Naive thymus-derived CD4-positive, alpha-beta T cell (primary cell): ENCODE results near the gene HLCS. TPM values are rescaled to one million over a fixed set of nuclear protein-coding genes. Genes with fewer than 3 reads are reported as not detected.

ENCODE experiments used
- ATAC-seq: fragments of 150-1000 bp; cut with Tn5 transposase; 2 replicates; pipeline ENCODE4 v1.10.0; 2021; ENCODE audit warnings: mild to moderate bottlenecking, moderate library complexity
- CTCF ChIA-PET: fragments of 350-600 bp; sonication (Branson Sonifier 250); formaldehyde crosslinking; loops from one replicate; lab custom pipeline; 2021; ENCODE audit warnings: antibody characterized with exemption; lab: Charles Lee
- POLR2A ChIA-PET: fragments of 350-600 bp; sonication (Branson Sonifier 250); formaldehyde crosslinking; loops from one replicate; lab custom pipeline; 2021; ENCODE audit warnings: antibody characterized with exemption, inconsistent platforms; lab: Charles Lee
- DNase-seq, 9 donors: peaks; one replicate each; pipeline versions ENCODE4 v3.0.0 to v3.0.0-alpha.2; 2020 to 2022; ENCODE audit warnings: mixed read lengths in 1 of 9
- H3K27ac ChIP-seq: one replicate; pipeline ENCODE4 v1.7.0; 2013; ENCODE audit warnings: mild to moderate bottlenecking, low read depth, low read length, moderate library complexity
- H3K27me3 ChIP-seq, 2 donors: one replicate each; pipeline ENCODE4 v1.7.0; 2013; ENCODE audit warnings: low read length in 2 of 2, mild to moderate bottlenecking in 2 of 2, moderate library complexity in 2 of 2; ENCODE audit not compliant: control insufficient read depth in 2 of 2, insufficient read depth in 2 of 2
- H3K36me3 ChIP-seq, 3 experiments: 1 replicate in 2 of 3; 2 replicates in 1 of 3; pipeline ENCODE4 v1.7.0; 2013; ENCODE audit warnings: low read length in 3 of 3, mild to moderate bottlenecking in 3 of 3, moderate library complexity in 1 of 3; ENCODE audit not compliant: insufficient read depth in 3 of 3, control insufficient read depth in 2 of 3
- H3K4me1 ChIP-seq, 2 donors: one replicate each; pipeline ENCODE4 v1.7.0; 2013; ENCODE audit warnings: low read length in 2 of 2, mild to moderate bottlenecking in 2 of 2, moderate library complexity in 1 of 2; ENCODE audit not compliant: control insufficient read depth in 2 of 2, insufficient read depth in 2 of 2
- H3K4me3 ChIP-seq: 2 replicates; pipeline ENCODE4 v1.7.0; 2013; ENCODE audit warnings: mild to moderate bottlenecking, low read length
- H3K9me3 ChIP-seq, 3 experiments: 1 replicate in 2 of 3; 2 replicates in 1 of 3; pipeline ENCODE4 v1.7.0; 2013; ENCODE audit warnings: low read length in 3 of 3; ENCODE audit not compliant: control insufficient read depth in 2 of 3
- H3K27ac Mint-ChIP-seq, 9 donors: one replicate each; pipeline ENCODE4 v1.8.0; 2020 to 2022; ENCODE audit warnings: mixed read lengths in 9 of 9, mild to moderate bottlenecking in 8 of 9, moderate library complexity in 5 of 9, inconsistent platforms in 2 of 9
- H3K27me3 Mint-ChIP-seq, 5 donors: one replicate each; pipeline ENCODE4 v1.8.0; 2021 to 2022; ENCODE audit warnings: mixed read lengths in 5 of 5, mild to moderate bottlenecking in 1 of 5
- H3K36me3 Mint-ChIP-seq, 5 donors: one replicate each; pipeline ENCODE4 v1.8.0; 2020 to 2022; ENCODE audit warnings: mixed read lengths in 5 of 5, mild to moderate bottlenecking in 3 of 5, inconsistent platforms in 1 of 5
- H3K4me1 Mint-ChIP-seq, 7 donors: one replicate each; pipeline ENCODE4 v1.8.0; 2020 to 2022; ENCODE audit warnings: mixed read lengths in 7 of 7, mild to moderate bottlenecking in 3 of 7, inconsistent platforms in 1 of 7
- H3K4me3 Mint-ChIP-seq, 10 donors: one replicate each; pipeline ENCODE4 v1.8.0; 2020 to 2022; ENCODE audit warnings: mild to moderate bottlenecking in 10 of 10, mixed read lengths in 10 of 10, moderate library complexity in 6 of 10, inconsistent platforms in 2 of 10
- H3K9me3 Mint-ChIP-seq, 11 donors: one replicate each; pipeline ENCODE4 v1.8.0; 2020 to 2022; ENCODE audit warnings: mixed read lengths in 11 of 11, mild to moderate bottlenecking in 4 of 11, inconsistent platforms in 1 of 11, moderate library complexity in 1 of 11
- intact Hi-C, 2 donors: fragments of 100-400 bp; cut with micrococcal nuclease; formaldehyde crosslinking; loops; one replicate each; pipeline ENCODE4 v1.15.1; 2023
- polyA plus RNA-seq, 2 donors: library from polyadenylated mRNA; unstranded; fragments of 300-500 nt; fragmentation: Illumina TruSeq; gene quantifications; one replicate each; pipeline ENCODE4 v1.2.3, GENCODE V29; 2021
- total RNA-seq, 6 experiments: library from RNA in 5 of 6; stranded (reverse) in 5 of 6; gene quantifications; 1 replicate in 5 of 6; 2 replicates in 1 of 6; pipeline ENCODE4 v1.2.3 and lab custom pipeline; 2021 to 2026

The HLCS gene
- total and polyA plus RNA-seq, 7 experiments from 2014 or later = 7.0 to 19.3 (median 9.0) TPM

- Mint-ChIP-seq H3K27ac (no peak overlapping the region), H3K36me3 (peaks cover 0 to 28% (median 0%) of the 10 kb centered on the region in 5 donors)
Observed at GRCh38 chr21:36813052-36813451, 153.4 kb downstream of the HLCS start.

GRCh38 chr21:36811762-36812161 lies 154.7 kb downstream of the HLCS start:
- Mint-ChIP-seq H3K27ac (no peak overlapping the region), H3K27me3 (no peaks in the 10 kb centered on the region), H3K9me3 (no peaks in the 10 kb centered on the region), H3K36me3 (peaks cover 0 to 28% (median 0%) of the 10 kb centered on the region in 5 donors), H3K4me3 (no peak overlapping the region), H3K4me1 (peaks cover 0 to 6% (median 0%) of the 10 kb centered on the region in 7 donors)
- intact Hi-C loops = no loop called here
- no peak for ATAC-seq
- Histone ChIP-seq H3K27me3 (no peaks in the 10 kb centered on the region), H3K4me3 (no peak overlapping the region), H3K36me3 (no peaks in the 10 kb centered on the region), H3K9me3 (no peaks in the 10 kb centered on the region), H3K4me1 (no peaks in the 10 kb centered on the region), H3K27ac (no peak overlapping the region)
- CTCF ChIA-PET = no interaction called here
- POLR2A ChIA-PET = no interaction called here
- DNase-seq = no peak

More at GRCh38 chr21:36813052-36813451, 153.4 kb downstream of the HLCS start:
- Histone ChIP-seq H3K27ac (no peak overlapping the region), H3K36me3 (no peaks in the 10 kb centered on the region), H3K4me3 (no peak overlapping the region), H3K9me3 (no peaks in the 10 kb centered on the region), H3K4me1 (no peaks in the 10 kb centered on the region), H3K27me3 (no peaks in the 10 kb centered on the region)
- Mint-ChIP-seq H3K9me3 (no peaks in the 10 kb centered on the region), H3K4me1 (peaks cover 0 to 6% (median 0%) of the 10 kb centered on the region in 7 donors), H3K27me3 (no peaks in the 10 kb centered on the region), H3K4me3 (no peak overlapping the region)
- ChIA-PET CTCF (no interaction called here), POLR2A (no interaction called here)
- intact Hi-C loops = no loop called here
- ATAC-seq (no peak), DNase-seq (no peak)

- no peaks in the 10 kb centered on the region for H3K36me3 ChIP-seq
- H3K27ac ChIP-seq = no peak overlapping the region
- ATAC-seq = no peak
- Mint-ChIP-seq H3K27me3 (no peaks in the 10 kb centered on the region), H3K27ac (no peak overlapping the region), H3K4me3 (no peak overlapping the region), H3K9me3 (no peaks in the 10 kb centered on the region), H3K36me3 (peaks cover 0 to 34% (median 9%) of the 10 kb centered on the region in 5 donors), H3K4me1 (peaks cover 0 to 6% (median 0%) of the 10 kb centered on the region in 7 donors)
- H3K4me1 ChIP-seq = no peaks in the 10 kb centered on the region
- no peaks in the 10 kb centered on the region for H3K27me3 ChIP-seq
- POLR2A ChIA-PET = no interaction called here
- CTCF ChIA-PET = no interaction called here
- intact Hi-C loops = no loop called here
- no peak overlapping the region for H3K4me3 ChIP-seq
- H3K9me3 ChIP-seq = no peaks in the 10 kb centered on the region
- no peak for DNase-seq
Observed at GRCh38 chr21:36810443-36810842, 156.0 kb downstream of the HLCS start.

DNA sequence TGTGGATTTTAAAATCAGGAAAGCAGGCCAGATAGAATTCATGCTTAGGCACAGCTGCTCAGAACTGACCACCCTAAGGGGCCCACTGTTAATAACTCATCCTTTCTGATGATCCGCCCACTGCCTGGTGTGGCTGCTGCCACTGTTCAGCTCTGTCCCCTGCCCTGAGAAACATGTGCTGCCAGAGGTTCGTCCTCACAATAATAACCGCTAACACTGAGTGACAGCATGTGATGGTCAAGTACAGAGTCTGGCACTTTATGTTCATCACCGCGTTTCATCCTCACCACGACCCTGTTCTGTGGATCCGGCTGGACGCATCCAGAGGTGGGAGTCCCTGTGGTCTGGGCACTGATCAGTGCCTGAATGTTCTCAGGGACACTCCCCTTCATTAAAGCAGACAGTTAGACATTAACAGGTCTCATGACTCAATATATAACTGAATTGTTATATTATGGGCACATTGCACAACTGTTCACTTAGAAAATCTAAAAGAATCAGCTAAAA lies 159.0 kb downstream of the HLCS start:
- peaks cover 0 to 41% (median 29%) of the 10 kb centered on the region in 5 donors for H3K36me3 Mint-ChIP-seq
- CTCF ChIA-PET = no interaction called here

DNA sequence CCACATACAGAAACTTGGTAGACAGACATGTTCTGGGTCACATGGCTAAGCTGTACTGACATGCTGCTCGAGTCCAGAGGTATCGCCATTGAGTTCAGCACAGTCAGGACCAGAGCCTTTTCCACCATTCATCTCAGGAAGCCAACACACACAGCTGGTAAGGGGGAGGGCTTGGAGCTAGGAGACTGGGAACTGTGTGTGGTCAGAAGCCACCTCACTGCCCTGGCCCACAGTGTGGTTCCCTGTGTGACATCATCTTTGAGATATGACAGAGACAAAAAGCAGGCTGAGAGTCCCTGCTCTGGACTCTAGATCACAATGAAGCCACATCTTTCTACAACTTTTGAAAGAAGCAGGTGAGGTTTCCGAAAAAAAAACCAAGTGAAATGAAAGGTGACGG lies 160.4 kb downstream of the HLCS start:
- H3K4me3 Mint-ChIP-seq = no peak overlapping the region
- H3K27ac Mint-ChIP-seq = no peak overlapping the region
- H3K27me3 ChIP-seq = no peaks in the 10 kb centered on the region
- CTCF ChIA-PET = no interaction called here
- ATAC-seq (no peak), DNase-seq (no peak)
- intact Hi-C loops = no loop called here
- H3K9me3 Mint-ChIP-seq = peaks cover 0 to 4% (median 0%) of the 10 kb centered on the region in 11 donors
- POLR2A ChIA-PET = no interaction called here
- H3K27ac ChIP-seq = no peak overlapping the region
- H3K4me1 Mint-ChIP-seq = peaks cover 0 to 2% (median 0%) of the 10 kb centered on the region in 7 donors
- peaks cover 0 to 46% (median 33%) of the 10 kb centered on the region in 5 donors for H3K36me3 Mint-ChIP-seq
- H3K27me3 Mint-ChIP-seq = no peaks in the 10 kb centered on the region
- no peaks in the 10 kb centered on the region for H3K9me3 ChIP-seq
- no peak overlapping the region for H3K4me3 ChIP-seq
- H3K36me3 ChIP-seq = no peaks in the 10 kb centered on the region
- no peaks in the 10 kb centered on the region for H3K4me1 ChIP-seq

More for the DNA sequence above, 159.0 kb downstream of the HLCS start:
- Histone ChIP-seq H3K4me3 (no peak overlapping the region), H3K9me3 (no peaks in the 10 kb centered on the region), H3K27ac (no peak overlapping the region), H3K27me3 (no peaks in the 10 kb centered on the region), H3K4me1 (no peaks in the 10 kb centered on the region), H3K36me3 (no peaks in the 10 kb centered on the region)
- DNase-seq (no peak), ATAC-seq (no peak)
- no peak overlapping the region for H3K4me3 Mint-ChIP-seq
- intact Hi-C loops = no loop called here
- H3K9me3 Mint-ChIP-seq = peaks cover 0 to 4% (median 0%) of the 10 kb centered on the region in 11 donors
- H3K27ac Mint-ChIP-seq = no peak overlapping the region
- H3K27me3 Mint-ChIP-seq = no peaks in the 10 kb centered on the region
- H3K4me1 Mint-ChIP-seq = peaks cover 0 to 2% (median 0%) of the 10 kb centered on the region in 7 donors
- POLR2A ChIA-PET = interaction anchor here (0.7 kb wide), 2 partner anchors 121 to 357 kb away, joined by 3 to 4 read pairs; no protein-coding TSS in a partner anchor

DNA sequence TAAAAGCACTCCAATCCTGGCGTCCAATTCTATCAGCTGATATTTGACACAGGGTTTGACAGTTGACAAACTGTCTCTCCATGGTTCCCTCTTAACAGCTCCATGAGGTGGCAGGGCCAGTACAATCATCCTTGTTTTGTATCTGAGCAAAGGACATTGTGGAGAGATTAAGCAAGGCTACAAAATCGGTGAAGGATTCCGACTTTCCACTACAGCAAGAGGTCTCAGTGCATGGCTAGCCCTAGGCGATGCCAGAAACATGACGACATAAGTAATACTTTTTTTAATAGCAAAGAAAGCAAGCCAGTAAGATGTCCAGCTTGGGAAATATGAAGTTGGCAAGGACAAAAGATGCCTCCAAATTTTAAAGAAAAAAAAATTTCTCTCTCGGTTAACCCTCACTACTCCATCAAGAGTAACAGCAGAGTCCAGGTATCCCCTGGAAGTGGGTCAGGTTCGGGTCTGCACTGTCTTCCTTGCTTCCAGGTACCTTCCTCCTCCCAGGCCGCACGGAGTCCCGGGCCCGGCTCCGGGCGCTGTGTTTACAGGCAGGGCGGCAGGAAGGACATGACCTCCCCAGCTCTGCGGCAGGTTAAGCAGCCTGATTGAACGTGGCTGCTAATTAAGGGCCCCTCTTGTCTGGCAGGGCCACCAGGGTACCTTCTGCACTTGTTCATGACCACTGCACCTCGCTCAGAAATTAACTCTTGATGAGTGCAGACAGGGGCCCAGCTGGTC lies 161.4 kb downstream of the HLCS start:
- no peak for DNase-seq
- no peak overlapping the region for H3K27ac ChIP-seq
- intact Hi-C loops = no loop called here
- Mint-ChIP-seq H3K27ac (no peak overlapping the region), H3K4me1 (peaks cover 0 to 2% (median 0%) of the 10 kb centered on the region in 7 donors), H3K4me3 (no peak overlapping the region), H3K27me3 (no peaks in the 10 kb centered on the region), H3K9me3 (peaks cover 0 to 14% (median 2%) of the 10 kb centered on the region in 11 donors), H3K36me3 (peaks cover 0 to 53% (median 43%) of the 10 kb centered on the region in 5 donors)
- H3K4me1 ChIP-seq = no peaks in the 10 kb centered on the region
- POLR2A ChIA-PET = no interaction called here
- CTCF ChIA-PET = no interaction called here
- ATAC-seq = no peak
- H3K4me3 ChIP-seq = no peak overlapping the region
- no peaks in the 10 kb centered on the region for H3K27me3 ChIP-seq
- no peaks in the 10 kb centered on the region for H3K36me3 ChIP-seq
- H3K9me3 ChIP-seq = peaks cover 0 to 2% (median 0%) of the 10 kb centered on the region in 3 experiments
